ENCODE measurements around the gene EYS.

EYS gene

DNA sequence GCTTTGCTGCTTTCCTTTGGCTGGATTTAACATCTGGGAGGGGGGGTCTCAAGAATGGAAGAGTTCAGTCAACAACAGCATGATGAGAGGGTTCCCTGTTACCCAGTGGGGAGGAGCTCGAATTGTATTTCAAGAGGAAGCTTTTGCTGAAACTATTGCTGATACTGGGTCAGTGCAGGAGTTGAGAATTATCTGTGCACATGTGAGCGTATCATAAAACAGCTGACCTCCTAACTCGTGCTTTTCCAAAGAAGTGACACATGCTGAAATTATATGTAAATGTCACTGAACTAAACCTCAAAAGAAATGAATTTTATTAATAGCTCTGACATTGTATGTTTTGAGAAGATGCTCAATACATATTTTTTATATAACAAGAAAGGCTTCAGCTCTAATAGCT, 1975.1 kb downstream of the EYS start:
- H3K79me2 ChIP-seq (ENCODE audit: insufficient read depth, low read length): no peaks in the 10 kb centered on the region
- H3K9me3 ChIP-seq (ENCODE audit: insufficient read depth, low read depth, low read length): no peaks in the 10 kb centered on the region
- H3K4me1 ChIP-seq (ENCODE audit: insufficient read depth, low read length, poor library complexity, severe bottlenecking): no peaks in the 10 kb centered on the region
- TF ChIP-seq, protein P1, sequence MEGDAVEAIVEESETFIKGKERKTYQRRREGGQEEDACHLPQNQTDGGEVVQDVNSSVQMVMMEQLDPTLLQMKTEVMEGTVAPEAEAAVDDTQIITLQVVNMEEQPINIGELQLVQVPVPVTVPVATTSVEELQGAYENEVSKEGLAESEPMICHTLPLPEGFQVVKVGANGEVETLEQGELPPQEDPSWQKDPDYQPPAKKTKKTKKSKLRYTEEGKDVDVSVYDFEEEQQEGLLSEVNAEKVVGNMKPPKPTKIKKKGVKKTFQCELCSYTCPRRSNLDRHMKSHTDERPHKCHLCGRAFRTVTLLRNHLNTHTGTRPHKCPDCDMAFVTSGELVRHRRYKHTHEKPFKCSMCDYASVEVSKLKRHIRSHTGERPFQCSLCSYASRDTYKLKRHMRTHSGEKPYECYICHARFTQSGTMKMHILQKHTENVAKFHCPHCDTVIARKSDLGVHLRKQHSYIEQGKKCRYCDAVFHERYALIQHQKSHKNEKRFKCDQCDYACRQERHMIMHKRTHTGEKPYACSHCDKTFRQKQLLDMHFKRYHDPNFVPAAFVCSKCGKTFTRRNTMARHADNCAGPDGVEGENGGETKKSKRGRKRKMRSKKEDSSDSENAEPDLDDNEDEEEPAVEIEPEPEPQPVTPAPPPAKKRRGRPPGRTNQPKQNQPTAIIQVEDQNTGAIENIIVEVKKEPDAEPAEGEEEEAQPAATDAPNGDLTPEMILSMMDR (conservative IDR thresholded peaks at IDR 0.05; ENCODE audit: low read length): no peak
- no peak for TF ChIP-seq EZH2phosphoT487 (IDR thresholded peaks at IDR 0.05; ENCODE audit: borderline replicate concordance)
- no peaks in the 10 kb centered on the region for H3K9me2 ChIP-seq (replicated peaks; ENCODE audit: low read depth, low read length)
- H3K4me2 ChIP-seq (ENCODE audit: low read depth, low read length, poor library complexity, severe bottlenecking): no peak overlapping the region
- no peak overlapping the region for H2AFZ ChIP-seq (ENCODE audit: low read length)
- no peaks in the 10 kb centered on the region for H3K27me3 ChIP-seq (ENCODE audit: insufficient read depth, low read length, poor library complexity, severe bottlenecking)
- no peak overlapping the region for H3K4me3 ChIP-seq (ENCODE audit: low read length, poor library complexity, severe bottlenecking)
- H3K36me3 ChIP-seq (ENCODE audit: insufficient read depth, low read length): no peaks in the 10 kb centered on the region
- H3F3A ChIP-seq (ENCODE audit: low read depth): no peaks in the 10 kb centered on the region
- H3K9ac ChIP-seq (ENCODE audit: low read depth, low read length, poor library complexity, severe bottlenecking): no peak overlapping the region
- no peaks in the 10 kb centered on the region for H4K20me1 ChIP-seq (ENCODE audit: insufficient read depth, low read length, poor library complexity, severe bottlenecking)

- Histone ChIP-seq H3K9me2 (replicated peaks; ENCODE audit: low read depth, low read length) (no peaks in the 10 kb centered on the region), H3K4me2 (ENCODE audit: low read depth, low read length, poor library complexity, severe bottlenecking) (no peak overlapping the region), H3K9me3 (ENCODE audit: insufficient read depth, low read depth, low read length) (no peaks in the 10 kb centered on the region), H3K36me3 (ENCODE audit: insufficient read depth, low read length) (no peaks in the 10 kb centered on the region), H3K4me1 (ENCODE audit: insufficient read depth, low read length, poor library complexity, severe bottlenecking) (peaks cover 7% of the 10 kb centered on the region), H2AFZ (ENCODE audit: low read length) (no peak overlapping the region), H3K79me2 (ENCODE audit: insufficient read depth, low read length) (no peaks in the 10 kb centered on the region), H3K4me3 (ENCODE audit: low read length, poor library complexity, severe bottlenecking) (no peak overlapping the region), H3K9ac (ENCODE audit: low read depth, low read length, poor library complexity, severe bottlenecking) (no peak overlapping the region), H4K20me1 (ENCODE audit: insufficient read depth, low read length, poor library complexity, severe bottlenecking) (no peaks in the 10 kb centered on the region), H3K27me3 (ENCODE audit: insufficient read depth, low read length, poor library complexity, severe bottlenecking) (no peaks in the 10 kb centered on the region), H3F3A (ENCODE audit: low read depth) (no peaks in the 10 kb centered on the region)
- TF ChIP-seq, protein P1 (conservative IDR thresholded peaks at IDR 0.05; ENCODE audit: low read length): no peak
- no peak for TF ChIP-seq EZH2phosphoT487 (IDR thresholded peaks at IDR 0.05; ENCODE audit: borderline replicate concordance)
Measured at GRCh38 chr6:63730311-63730710, 1976.7 kb downstream of the EYS start.

DNA sequence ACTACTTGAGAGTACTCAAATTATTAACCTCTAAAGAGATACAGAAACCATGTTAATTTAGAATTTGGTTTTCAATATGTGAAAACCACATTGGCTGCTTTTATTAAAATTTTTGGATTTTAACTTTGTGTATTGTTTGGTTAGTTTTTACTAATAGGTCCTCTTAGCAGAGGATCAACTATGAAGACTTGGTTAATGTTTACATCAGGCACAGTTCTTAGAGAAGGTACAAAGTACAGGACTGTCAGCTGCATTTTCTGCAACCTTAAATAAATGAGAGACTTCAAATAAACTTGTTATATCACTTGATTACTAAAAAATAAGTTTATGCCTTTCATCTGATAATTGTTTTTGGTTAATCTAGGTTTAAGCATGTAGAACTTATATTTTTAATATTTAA, 1982.3 kb downstream of the EYS start:
- Histone ChIP-seq H3K36me3 (ENCODE audit: insufficient read depth, low read length) (no peaks in the 10 kb centered on the region), H3K4me1 (ENCODE audit: insufficient read depth, low read length, poor library complexity, severe bottlenecking) (peaks cover 7% of the 10 kb centered on the region), H3K9ac (ENCODE audit: low read depth, low read length, poor library complexity, severe bottlenecking) (no peak overlapping the region), H3K27me3 (ENCODE audit: insufficient read depth, low read length, poor library complexity, severe bottlenecking) (no peaks in the 10 kb centered on the region), H2AFZ (ENCODE audit: low read length) (no peak overlapping the region), H3K9me3 (ENCODE audit: insufficient read depth, low read depth, low read length) (no peaks in the 10 kb centered on the region), H3K4me3 (ENCODE audit: low read length, poor library complexity, severe bottlenecking) (no peak overlapping the region), H3K79me2 (ENCODE audit: insufficient read depth, low read length) (no peaks in the 10 kb centered on the region), H4K20me1 (ENCODE audit: insufficient read depth, low read length, poor library complexity, severe bottlenecking) (no peaks in the 10 kb centered on the region), H3K4me2 (ENCODE audit: low read depth, low read length, poor library complexity, severe bottlenecking) (no peak overlapping the region), H3F3A (ENCODE audit: low read depth) (no peaks in the 10 kb centered on the region), H3K9me2 (replicated peaks; ENCODE audit: low read depth, low read length) (no peaks in the 10 kb centered on the region)
- TF ChIP-seq EZH2phosphoT487 (IDR thresholded peaks at IDR 0.05; ENCODE audit: borderline replicate concordance): no peak
- TF ChIP-seq, protein P1 (conservative IDR thresholded peaks at IDR 0.05; ENCODE audit: low read length): no peak

Data from Loucy (cell line).